ENCODE measurements around the gene CFAP45. TPM values are rescaled to one million over a fixed set of nuclear protein-coding genes. Genes with fewer than 3 reads are reported as not detected.
A peak's percentile ranks its signal among the peaks of the same experiment; 100 is the strongest.

Gene CFAP45
- total and polyA plus RNA-seq, 9 of the 15 experiments (the other 6 are each of a cell fraction or from before 2014, with no cell fraction given), result 0.65 to 2.4 (median 1.5) TPM

DNA sequence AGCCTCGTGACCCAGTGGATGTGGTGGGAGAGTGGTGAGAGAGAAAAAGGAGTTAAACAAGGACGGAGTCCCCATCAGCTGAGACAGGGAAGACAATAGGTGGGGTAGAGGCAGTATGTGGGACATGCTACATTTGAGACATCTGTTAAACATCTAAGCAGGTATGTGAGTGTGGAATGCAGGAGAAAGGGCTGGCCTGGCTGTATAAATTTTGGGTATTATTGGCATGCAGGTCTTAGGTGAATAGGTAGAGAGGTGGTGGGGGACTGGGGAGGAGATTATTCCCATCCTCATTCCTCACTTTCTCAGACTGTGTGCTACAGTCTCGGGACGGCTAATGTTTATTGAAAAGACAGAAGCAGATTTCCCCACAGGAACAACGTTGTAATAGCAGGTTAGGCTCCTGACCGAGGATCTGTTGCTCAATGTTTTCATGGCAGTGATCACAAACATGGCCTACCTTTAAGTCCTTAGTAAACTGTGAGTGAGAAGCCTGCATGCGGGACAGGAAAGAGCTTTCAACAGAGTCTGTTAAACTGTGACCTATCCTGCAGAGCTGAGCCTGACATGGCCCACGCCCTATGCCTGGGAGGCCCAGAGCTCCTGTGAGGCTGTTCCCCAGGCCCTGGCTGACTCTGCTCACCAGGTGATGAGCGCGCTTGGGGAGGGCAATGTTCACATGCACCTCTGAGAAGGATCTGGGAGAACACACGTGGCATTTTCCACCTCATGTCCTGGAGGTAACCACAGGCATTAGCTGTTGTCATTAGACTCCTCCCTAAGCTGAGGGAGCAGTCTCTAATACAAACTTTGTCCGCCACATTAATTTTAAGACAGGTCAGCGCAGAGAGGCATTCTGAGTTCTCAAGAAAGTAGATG lies 54.0 kb downstream of the CFAP45 start:
- Histone ChIP-seq H3K36me3 (ENCODE audit: control insufficient read depth, insufficient read depth, low read length) (no peaks in the 10 kb centered on the region), H2AFZ (ENCODE audit: low read depth, low read length) (no peak overlapping the region), H3K27me3 (ENCODE audit: control insufficient read depth in 2 of 2, insufficient read depth in 2 of 2, low read length in 2 of 2) (peaks cover 18 to 43% of the 10 kb centered on the region in 2 experiments; a peak in 4 of 5 replicates), H3K4me2 (ENCODE audit: insufficient read depth, low read length) (no peak overlapping the region), H3K9ac (ENCODE audit: insufficient read depth in 1 of 2, low read depth in 2 of 2, low read length in 2 of 2) (no peak overlapping the region), H3K9me1 (ENCODE audit: control insufficient read depth, insufficient read depth, low read length) (peaks cover 3% of the 10 kb centered on the region), H3K9me3 (replicated peaks; ENCODE audit: control insufficient read depth, insufficient read depth, low read depth, low read length) (no peaks in the 10 kb centered on the region), H3K79me2 (ENCODE audit: control insufficient read depth, insufficient read depth, low read length) (no peaks in the 10 kb centered on the region), H3K27ac (ENCODE audit: extremely low read depth, low read depth, low read length) (no peak overlapping the region), H4K20me1 (replicated peaks; ENCODE audit: control insufficient read depth, insufficient read depth, low read length) (no peaks in the 10 kb centered on the region), H3K4me3 (no peak overlapping the region), H3K4me1 (replicated peaks in 1 of 2; ENCODE audit: control insufficient read depth in 2 of 2, insufficient read depth in 2 of 2, low read length in 2 of 2) (no peaks in the 10 kb centered on the region)
- FAIRE-seq (no peak), ATAC-seq (peak; percentile 25; the same call in 2 of the 3 replicates), DNase-seq (ENCODE audit: extremely low read depth in 1 of 4, low spot score in 3 of 4) (no peak)
- ChIA-PET POLR2A (no interaction called here), CTCF (ENCODE audit: low intra/inter-chr PET ratio) (no interaction called here)
- BruUV-seq (replicated peaks), result no TSS peak
- in situ Hi-C loops (cut with MboI), result no loop called here
- WGBS (ENCODE audit: insufficient coverage, low coverage, missing lambda C conversion rate), result 8% methylated on average over 13 of the region's 13 CpGs
- intact Hi-C loops (cut with micrococcal nuclease), result no loop called here
- no peak for TF ChIP-seq TEAD2 (tag; IDR thresholded peaks at IDR 0.05)
- TF ChIP-seq MCM5 (IDR thresholded peaks at IDR 0.05; ENCODE audit: low read depth), result no peak
- TF ChIP-seq ZNF586 (CRISPR knock-in tag; conservative IDR thresholded peaks at IDR 0.05), result no peak
- TF ChIP-seq ZBTB1 (CRISPR knock-in tag; IDR thresholded peaks at IDR 0.05; ENCODE audit: borderline replicate concordance, low read depth), result no peak
- TF ChIP-seq, protein P1, sequence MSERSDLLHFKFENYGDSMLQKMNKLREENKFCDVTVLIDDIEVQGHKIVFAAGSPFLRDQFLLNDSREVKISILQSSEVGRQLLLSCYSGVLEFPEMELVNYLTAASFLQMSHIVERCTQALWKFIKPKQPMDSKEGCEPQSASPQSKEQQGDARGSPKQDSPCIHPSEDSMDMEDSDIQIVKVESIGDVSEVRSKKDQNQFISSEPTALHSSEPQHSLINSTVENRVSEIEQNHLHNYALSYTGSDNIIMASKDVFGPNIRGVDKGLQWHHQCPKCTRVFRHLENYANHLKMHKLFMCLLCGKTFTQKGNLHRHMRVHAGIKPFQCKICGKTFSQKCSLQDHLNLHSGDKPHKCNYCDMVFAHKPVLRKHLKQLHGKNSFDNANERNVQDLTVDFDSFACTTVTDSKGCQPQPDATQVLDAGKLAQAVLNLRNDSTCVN (CRISPR knock-in tag; IDR thresholded peaks at IDR 0.05), result no peak
- TF ChIP-seq, protein P2, sequence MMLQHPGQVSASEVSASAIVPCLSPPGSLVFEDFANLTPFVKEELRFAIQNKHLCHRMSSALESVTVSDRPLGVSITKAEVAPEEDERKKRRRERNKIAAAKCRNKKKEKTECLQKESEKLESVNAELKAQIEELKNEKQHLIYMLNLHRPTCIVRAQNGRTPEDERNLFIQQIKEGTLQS (IDR thresholded peaks at IDR 0.05), result no peak
- TF ChIP-seq, protein P2 (CRISPR knock-in tag; conservative IDR thresholded peaks at IDR 0.05), result no peak
- TF ChIP-seq ZNF224 (CRISPR knock-in tag; IDR thresholded peaks at IDR 0.05), result no peak
- TF ChIP-seq, protein P3, sequence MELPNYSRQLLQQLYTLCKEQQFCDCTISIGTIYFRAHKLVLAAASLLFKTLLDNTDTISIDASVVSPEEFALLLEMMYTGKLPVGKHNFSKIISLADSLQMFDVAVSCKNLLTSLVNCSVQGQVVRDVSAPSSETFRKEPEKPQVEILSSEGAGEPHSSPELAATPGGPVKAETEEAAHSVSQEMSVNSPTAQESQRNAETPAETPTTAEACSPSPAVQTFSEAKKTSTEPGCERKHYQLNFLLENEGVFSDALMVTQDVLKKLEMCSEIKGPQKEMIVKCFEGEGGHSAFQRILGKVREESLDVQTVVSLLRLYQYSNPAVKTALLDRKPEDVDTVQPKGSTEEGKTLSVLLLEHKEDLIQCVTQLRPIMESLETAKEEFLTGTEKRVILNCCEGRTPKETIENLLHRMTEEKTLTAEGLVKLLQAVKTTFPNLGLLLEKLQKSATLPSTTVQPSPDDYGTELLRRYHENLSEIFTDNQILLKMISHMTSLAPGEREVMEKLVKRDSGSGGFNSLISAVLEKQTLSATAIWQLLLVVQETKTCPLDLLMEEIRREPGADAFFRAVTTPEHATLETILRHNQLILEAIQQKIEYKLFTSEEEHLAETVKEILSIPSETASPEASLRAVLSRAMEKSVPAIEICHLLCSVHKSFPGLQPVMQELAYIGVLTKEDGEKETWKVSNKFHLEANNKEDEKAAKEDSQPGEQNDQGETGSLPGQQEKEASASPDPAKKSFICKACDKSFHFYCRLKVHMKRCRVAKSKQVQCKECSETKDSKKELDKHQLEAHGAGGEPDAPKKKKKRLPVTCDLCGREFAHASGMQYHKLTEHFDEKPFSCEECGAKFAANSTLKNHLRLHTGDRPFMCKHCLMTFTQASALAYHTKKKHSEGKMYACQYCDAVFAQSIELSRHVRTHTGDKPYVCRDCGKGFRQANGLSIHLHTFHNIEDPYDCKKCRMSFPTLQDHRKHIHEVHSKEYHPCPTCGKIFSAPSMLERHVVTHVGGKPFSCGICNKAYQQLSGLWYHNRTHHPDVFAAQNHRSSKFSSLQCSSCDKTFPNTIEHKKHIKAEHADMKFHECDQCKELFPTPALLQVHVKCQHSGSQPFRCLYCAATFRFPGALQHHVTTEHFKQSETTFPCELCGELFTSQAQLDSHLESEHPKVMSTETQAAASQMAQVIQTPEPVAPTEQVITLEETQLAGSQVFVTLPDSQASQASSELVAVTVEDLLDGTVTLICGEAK (IDR thresholded peaks at IDR 0.05), result no peak
- TF ChIP-seq, protein P3 (CRISPR knock-in tag; IDR thresholded peaks at IDR 0.05), result no peak
- no peak for TF ChIP-seq TARDBP (IDR thresholded peaks at IDR 0.05)

Data from K562 (cell line).